ENCODE data around the gene RFX1. TPM values are rescaled to one million over a fixed set of nuclear protein-coding genes. Genes with fewer than 3 reads are reported as not detected.
A peak's percentile ranks its signal among the peaks of the same experiment; 100 is the strongest.

The RFX1 gene
- total and polyA plus RNA-seq, 2 of the 13 experiments (the other 11 are each of a cell fraction or from before 2014, with no cell fraction given), result 1.1 to 1.3 TPM

- peak; percentile 68; the same call in 1 of the 2 replicates for TF ChIP-seq ZNF280B (CRISPR knock-in tag; IDR thresholded peaks at IDR 0.05; ENCODE audit: borderline replicate concordance)
- TF ChIP-seq LBX2 (CRISPR knock-in tag; IDR thresholded peaks at IDR 0.05; ENCODE audit: borderline replicate concordance), result peak; percentile 89; the same call in 1 of the 2 replicates
- TF ChIP-seq USF2 (IDR thresholded peaks at IDR 0.05; ENCODE audit: low read depth, low read length), result no peak
- TF ChIP-seq USF2 (CRISPR knock-in tag; IDR thresholded peaks at IDR 0.05; ENCODE audit: borderline replicate concordance), result no peak
- no peak for TF ChIP-seq ETV6 (CRISPR knock-in tag; conservative IDR thresholded peaks at IDR 0.05)
- TF ChIP-seq HIC2 (CRISPR knock-in tag; IDR thresholded peaks at IDR 0.05; ENCODE audit: low read depth), result no peak; the same call in 1 of the 2 replicates
- TF ChIP-seq KLF12 (CRISPR knock-in tag; IDR thresholded peaks at IDR 0.05; ENCODE audit: borderline replicate concordance), result no peak
- peak; percentile 14; the same call in 1 of the 2 replicates for TF ChIP-seq MED1 (CRISPR knock-in tag; IDR thresholded peaks at IDR 0.05)
- no peak for TF ChIP-seq FOXM1 (CRISPR knock-in tag; IDR thresholded peaks at IDR 0.05)
- peak; percentile 25; the same call in 1 of the 2 replicates for TF ChIP-seq ETV5 (CRISPR knock-in tag; IDR thresholded peaks at IDR 0.05; ENCODE audit: borderline replicate concordance)
- TF ChIP-seq SMC3 (IDR thresholded peaks at IDR 0.05; ENCODE audit: low read length), result 0 out of 2 replicates have a peak, but pooled peaks have one; percentile 9
- TF ChIP-seq IRF9 (CRISPR knock-in tag; IDR thresholded peaks at IDR 0.05; ENCODE audit: borderline replicate concordance), result peak; percentile 71; the same call in 1 of the 2 replicates
- TF ChIP-seq HINFP (CRISPR knock-in tag; IDR thresholded peaks at IDR 0.05; ENCODE audit: low read depth), result no peak
- no peak for TF ChIP-seq SMARCE1 (IDR thresholded peaks at IDR 0.05; ENCODE audit: borderline replicate concordance)
- TF ChIP-seq ZNF432 (CRISPR knock-in tag; IDR thresholded peaks at IDR 0.05; ENCODE audit: borderline replicate concordance), result no peak
- no peak for TF ChIP-seq LRRFIP1 (CRISPR knock-in tag; conservative IDR thresholded peaks at IDR 0.05)
These were observed 25.8 kb upstream of the RFX1 start, which contains the start of gene IL27RA (continued) for GRCh38 chr19:14031719-14032480.
